NCI-H1092 (cell line): ENCODE data around the gene PEA15.

ENCODE experiments used
- DNase-seq: peaks from one replicate; lab custom pipeline; 2025; lab: John Stamatoyannopoulos, UW

PEA15 gene

GRCh38 chr1:160205242-160206035 is at the start of gene PEA15:
Gene PEA15, plus strand, starts transcription at chr1:160205384. Its CDS starts 6,161 bp downstream, at chr1:160211545.
- peak; percentile 75 for DNase-seq

- DNase-seq = no peak
Measured at GRCh38 chr1:160156361-160156760, 48.8 kb upstream of the PEA15 start.

- DNase-seq = no peak
Measured at GRCh38 chr1:160157174-160157573, 48.0 kb upstream of the PEA15 start.

- no peak for DNase-seq
Measured at GRCh38 chr1:160158031-160158430, 47.2 kb upstream of the PEA15 start.

GRCh38 chr1:160158534-160158933 is 46.6 kb upstream of the PEA15 start:
- no peak for DNase-seq

- no peak for DNase-seq
Measured at GRCh38 chr1:160159846-160160245, 45.3 kb upstream of the PEA15 start.

- DNase-seq = no peak
Measured at GRCh38 chr1:160161965-160162705, 43.0 kb upstream of the PEA15 start.

GRCh38 chr1:160162931-160163330 is 42.3 kb upstream of the PEA15 start:
- no peak for DNase-seq

- no peak for DNase-seq
Measured at GRCh38 chr1:160163615-160164014, 41.6 kb upstream of the PEA15 start.

GRCh38 chr1:160164121-160164520 is 41.1 kb upstream of the PEA15 start:
- DNase-seq = no peak

GRCh38 chr1:160166166-160166868 is 38.9 kb upstream of the PEA15 start:
- DNase-seq = no peak

GRCh38 chr1:160167056-160167455 is 38.1 kb upstream of the PEA15 start:
- no peak for DNase-seq

GRCh38 chr1:160167580-160167979 is 37.6 kb upstream of the PEA15 start:
- DNase-seq = no peak

- no peak for DNase-seq
Measured at GRCh38 chr1:160168016-160168415, 37.2 kb upstream of the PEA15 start.

GRCh38 chr1:160168609-160169369 is 36.4 kb upstream of the PEA15 start:
- DNase-seq = no peak

GRCh38 chr1:160169553-160170399 is 35.4 kb upstream of the PEA15 start:
- DNase-seq = peak; percentile 63

GRCh38 chr1:160171354-160171753 is 33.8 kb upstream of the PEA15 start:
- DNase-seq = no peak

- no peak for DNase-seq
Measured at GRCh38 chr1:160171980-160172379, 33.2 kb upstream of the PEA15 start.

- DNase-seq = no peak
Measured at GRCh38 chr1:160177231-160177630, 28.0 kb upstream of the PEA15 start.

- DNase-seq = no peak
Measured at GRCh38 chr1:160177667-160178066, 27.5 kb upstream of the PEA15 start.

- no peak for DNase-seq
Measured at GRCh38 chr1:160178731-160179130, 26.5 kb upstream of the PEA15 start.
